Measurements from ENCODE around the gene LOXHD1. TPM values are rescaled to one million over a fixed set of nuclear protein-coding genes. Genes with fewer than 3 reads are reported as not detected.

The LOXHD1 gene
- total and polyA plus RNA-seq, 5 donors: 0.15 to 0.54 (median 0.31) TPM

DNA sequence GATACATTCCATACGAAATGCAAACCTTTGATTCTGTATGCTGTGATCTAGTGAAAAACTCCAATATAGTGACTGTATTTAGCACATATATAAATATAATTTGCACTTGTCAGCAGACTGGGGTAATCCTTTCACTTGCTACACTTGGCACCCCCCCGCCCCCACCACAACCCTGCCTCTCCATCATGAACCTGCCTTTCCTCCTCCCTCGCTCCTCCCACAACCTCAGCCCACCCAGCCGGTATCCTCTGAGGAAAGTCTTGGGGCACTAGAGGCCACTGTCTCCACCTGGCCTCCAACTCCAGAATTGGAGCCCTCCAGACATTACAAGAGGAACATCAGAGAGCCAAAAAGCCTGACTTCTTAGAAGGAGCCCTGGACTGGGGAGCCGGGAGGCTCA lies 196.3 kb downstream of the LOXHD1 start:
- Histone ChIP-seq H3K27me3 (ENCODE audit: control insufficient read depth, insufficient read depth) (no peaks in the 10 kb centered on the region), H3K9me3 (ENCODE audit: control insufficient read depth, low read length) (no peaks in the 10 kb centered on the region), H3K4me3 (ENCODE audit: low read length) (no peak overlapping the region), H3K27ac (ENCODE audit: low read length) (no peak overlapping the region), H3K4me1 (ENCODE audit: control insufficient read depth, insufficient read depth, low read length) (no peaks in the 10 kb centered on the region)
- ATAC-seq: no peak
- DNase-seq: no peak
- 91% methylated on average over 5 of the region's 5 CpGs for WGBS
- intact Hi-C loops (cut with DNase I): no loop called here

DNA sequence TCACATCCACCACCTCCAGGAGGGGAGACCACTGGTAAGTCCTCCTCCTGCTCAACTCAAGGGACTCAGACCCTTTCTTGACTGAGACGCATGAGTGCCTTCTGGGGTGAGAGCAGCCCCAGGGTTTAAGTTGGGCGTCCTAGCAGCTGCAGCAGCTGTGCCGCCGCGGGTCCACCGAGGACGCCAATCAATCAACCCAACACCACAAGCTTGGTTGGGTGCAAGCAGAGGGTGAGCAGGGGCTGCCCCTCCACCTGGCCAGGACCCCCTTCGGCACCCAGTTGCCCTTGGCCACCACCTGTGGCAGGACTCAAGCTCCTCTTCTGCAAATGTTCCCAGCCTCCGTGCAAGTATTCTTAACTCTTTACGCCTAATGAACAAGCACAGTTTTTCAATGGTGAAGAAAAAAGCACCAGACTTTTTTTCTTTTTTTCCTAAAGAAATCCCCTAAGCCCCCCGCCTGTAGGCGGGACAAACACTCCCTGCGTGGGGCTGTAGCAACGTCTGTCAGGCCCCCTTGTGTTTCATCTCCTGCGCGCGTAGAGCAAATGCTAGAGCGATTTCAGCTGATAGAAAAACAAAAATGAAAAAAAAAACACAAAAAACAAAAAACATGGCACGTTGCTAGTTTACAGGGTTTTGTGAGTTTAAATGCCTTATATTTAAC lies 197.1 kb downstream of the LOXHD1 start:
- intact Hi-C loops (cut with DNase I): no loop called here
- no peaks in the 10 kb centered on the region for H3K4me1 ChIP-seq (ENCODE audit: control insufficient read depth, insufficient read depth, low read length)

DNA sequence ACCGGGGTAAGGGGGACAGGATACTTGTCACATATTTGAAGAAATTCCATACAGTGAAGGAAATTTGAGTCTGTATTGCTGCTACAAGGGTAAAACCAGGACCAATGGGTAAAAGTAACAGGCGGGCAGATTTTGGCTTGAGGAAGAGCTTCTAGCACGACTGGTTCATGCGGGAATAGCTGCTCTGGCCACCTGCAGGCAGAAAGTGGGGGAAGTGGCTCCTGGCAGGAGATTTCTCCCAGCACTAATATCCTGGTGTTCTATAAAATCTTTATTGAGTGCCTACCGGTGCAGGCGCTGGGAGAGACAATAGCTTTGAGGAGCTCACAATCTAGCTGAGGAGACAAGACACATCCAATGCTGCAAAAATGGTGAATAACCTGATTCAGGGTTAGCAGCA lies 198.5 kb downstream of the LOXHD1 start:
- 80% methylated on average over 6 of the region's 6 CpGs for WGBS
- no peak for ATAC-seq
- intact Hi-C loops (cut with DNase I): no loop called here

More for the DNA sequence above, 197.1 kb downstream of the LOXHD1 start:
- Histone ChIP-seq H3K27ac (ENCODE audit: low read length) (no peak overlapping the region), H3K4me3 (ENCODE audit: low read length) (no peak overlapping the region), H3K9me3 (ENCODE audit: control insufficient read depth, low read length) (no peaks in the 10 kb centered on the region), H3K27me3 (ENCODE audit: control insufficient read depth, insufficient read depth) (no peaks in the 10 kb centered on the region)
- ATAC-seq (no peak), DNase-seq (no peak)
- WGBS: 88% methylated on average over 19 of the region's 19 CpGs

DNA sequence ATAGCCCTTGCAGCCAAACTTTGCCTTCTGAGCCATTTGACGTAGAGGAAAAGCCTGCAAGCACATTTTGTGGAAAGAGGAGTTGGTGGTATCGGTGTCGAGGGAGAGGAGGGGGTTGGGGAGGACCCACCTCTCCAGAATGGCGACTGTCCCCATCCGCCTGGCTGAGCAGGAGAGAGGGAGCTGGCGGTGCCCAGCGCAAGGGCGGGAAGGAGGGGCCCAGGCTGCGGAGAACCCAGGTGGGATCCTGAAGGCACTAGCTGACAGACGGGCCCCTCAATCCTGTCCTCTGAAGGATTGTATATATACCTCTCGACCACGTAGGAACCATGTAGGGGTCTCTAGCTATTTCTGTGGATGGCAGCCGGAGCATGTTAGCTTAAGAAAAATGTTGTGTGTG lies 200.3 kb downstream of the LOXHD1 start:
- Histone ChIP-seq H3K27ac (ENCODE audit: low read length) (no peak overlapping the region), H3K4me1 (ENCODE audit: control insufficient read depth, insufficient read depth, low read length) (no peaks in the 10 kb centered on the region), H3K4me3 (ENCODE audit: low read length) (no peak overlapping the region), H3K9me3 (ENCODE audit: control insufficient read depth, low read length) (no peaks in the 10 kb centered on the region), H3K27me3 (ENCODE audit: control insufficient read depth, insufficient read depth) (no peaks in the 10 kb centered on the region)
- intact Hi-C loops (cut with DNase I): no loop called here
- 96% methylated on average over 13 of the region's 13 CpGs for WGBS
- ATAC-seq (no peak), DNase-seq (no peak)

More for the DNA sequence above, 198.5 kb downstream of the LOXHD1 start:
- no peaks in the 10 kb centered on the region for H3K9me3 ChIP-seq (ENCODE audit: control insufficient read depth, low read length)
- H3K4me1 ChIP-seq (ENCODE audit: control insufficient read depth, insufficient read depth, low read length): no peaks in the 10 kb centered on the region
- DNase-seq: no peak
- H3K4me3 ChIP-seq (ENCODE audit: low read length): no peak overlapping the region
- no peaks in the 10 kb centered on the region for H3K27me3 ChIP-seq (ENCODE audit: control insufficient read depth, insufficient read depth)
- no peak overlapping the region for H3K27ac ChIP-seq (ENCODE audit: low read length)

DNA sequence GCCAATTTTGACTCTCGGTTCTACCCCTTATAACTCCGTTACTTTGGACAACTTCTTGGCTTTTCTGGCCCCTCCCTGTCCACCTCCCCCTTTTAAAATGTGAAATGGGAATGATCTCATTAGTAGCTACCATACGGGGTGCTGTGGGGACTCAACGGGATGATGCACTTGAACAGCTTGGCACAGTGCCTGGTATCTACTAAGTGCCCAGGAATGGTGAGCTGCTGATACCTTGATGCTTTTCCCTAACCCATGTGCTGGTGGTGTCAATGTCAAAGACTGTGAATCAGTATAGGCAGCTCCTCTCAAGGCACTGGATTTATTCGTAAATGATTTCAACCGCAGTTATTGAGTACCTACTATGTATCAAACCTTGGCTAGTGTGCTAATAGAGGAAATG lies 204.2 kb downstream of the LOXHD1 start:
- DNase-seq: no peak
- intact Hi-C loops (cut with DNase I): no loop called here
- no peak for ATAC-seq

DNA sequence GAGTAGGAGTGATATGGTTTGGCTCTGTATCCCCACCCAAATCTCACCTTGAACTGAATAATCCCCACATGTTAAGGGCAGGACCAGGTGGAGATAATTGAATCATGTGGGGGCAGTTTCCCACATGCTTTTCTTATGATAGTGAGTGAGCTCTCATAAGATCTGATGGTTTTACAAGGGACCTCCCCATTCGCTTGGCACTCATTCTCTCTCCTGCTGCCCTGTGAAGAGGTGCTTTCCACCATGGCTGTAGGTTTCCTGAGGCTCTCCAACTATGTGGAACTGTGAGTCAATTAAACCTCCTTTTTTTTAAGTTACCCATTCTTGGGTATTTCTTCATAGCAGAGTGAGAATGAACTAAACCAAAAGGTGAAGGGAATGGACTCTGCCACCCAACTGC lies 207.5 kb downstream of the LOXHD1 start:
- Histone ChIP-seq H3K27ac (ENCODE audit: low read length) (no peak overlapping the region), H3K9me3 (ENCODE audit: control insufficient read depth, low read length) (peaks cover 5% of the 10 kb centered on the region), H3K4me1 (ENCODE audit: control insufficient read depth, insufficient read depth, low read length) (no peaks in the 10 kb centered on the region), H3K4me3 (ENCODE audit: low read length) (no peak overlapping the region), H3K27me3 (ENCODE audit: control insufficient read depth, insufficient read depth) (no peaks in the 10 kb centered on the region)
- 0% methylated on average over 1 of the region's 1 CpG for WGBS
- DNase-seq (no peak), ATAC-seq (no peak)
- intact Hi-C loops (cut with DNase I): no loop called here

More for the DNA sequence above, 204.2 kb downstream of the LOXHD1 start:
- H3K27me3 ChIP-seq (ENCODE audit: control insufficient read depth, insufficient read depth): no peaks in the 10 kb centered on the region
- H3K4me1 ChIP-seq (ENCODE audit: control insufficient read depth, insufficient read depth, low read length): no peaks in the 10 kb centered on the region
- no peak overlapping the region for H3K27ac ChIP-seq (ENCODE audit: low read length)
- peaks cover 5% of the 10 kb centered on the region for H3K9me3 ChIP-seq (ENCODE audit: control insufficient read depth, low read length)
- H3K4me3 ChIP-seq (ENCODE audit: low read length): no peak overlapping the region
- 88% methylated on average over 6 of the region's 6 CpGs for WGBS

GRCh38 chr18:46449033-46449432 lies 208.0 kb downstream of the LOXHD1 start:
- Histone ChIP-seq H3K27ac (ENCODE audit: low read length) (no peak overlapping the region), H3K4me3 (ENCODE audit: low read length) (no peak overlapping the region), H3K27me3 (ENCODE audit: control insufficient read depth, insufficient read depth) (no peaks in the 10 kb centered on the region), H3K4me1 (ENCODE audit: control insufficient read depth, insufficient read depth, low read length) (no peaks in the 10 kb centered on the region), H3K9me3 (ENCODE audit: control insufficient read depth, low read length) (peaks cover 5% of the 10 kb centered on the region)
- 98% methylated on average over 2 of the region's 2 CpGs for WGBS
- DNase-seq (no peak), ATAC-seq (no peak)
- intact Hi-C loops (cut with DNase I): no loop called here

DNA sequence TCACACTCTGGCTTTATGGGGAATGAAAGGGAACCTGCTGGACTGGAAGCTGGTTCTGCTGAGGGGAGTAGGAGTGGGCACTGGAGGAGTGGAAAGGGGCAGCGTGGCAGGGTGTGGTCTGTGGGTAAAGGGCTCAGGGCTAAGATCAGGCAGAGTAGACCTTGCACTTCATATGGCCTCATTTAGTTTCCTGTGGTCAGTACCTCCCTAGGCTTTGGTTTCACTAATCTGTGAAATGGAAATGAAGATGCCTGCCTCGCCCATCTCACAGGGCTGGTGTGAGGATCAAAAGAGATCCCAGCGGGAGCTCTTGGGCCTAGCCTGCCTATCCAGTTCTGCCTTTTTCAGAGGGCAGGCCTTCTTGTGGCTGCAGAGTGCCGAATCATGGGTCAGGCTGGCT lies 208.7 kb downstream of the LOXHD1 start:
- WGBS: 80% methylated on average over 4 of the region's 4 CpGs
- peaks cover 5% of the 10 kb centered on the region for H3K9me3 ChIP-seq (ENCODE audit: control insufficient read depth, low read length)
- no peak overlapping the region for H3K27ac ChIP-seq (ENCODE audit: low read length)
- DNase-seq: no peak
- no peaks in the 10 kb centered on the region for H3K27me3 ChIP-seq (ENCODE audit: control insufficient read depth, insufficient read depth)
- H3K4me3 ChIP-seq (ENCODE audit: low read length): no peak overlapping the region
- no peaks in the 10 kb centered on the region for H3K4me1 ChIP-seq (ENCODE audit: control insufficient read depth, insufficient read depth, low read length)
- no peak for ATAC-seq
- intact Hi-C loops (cut with DNase I): no loop called here

DNA sequence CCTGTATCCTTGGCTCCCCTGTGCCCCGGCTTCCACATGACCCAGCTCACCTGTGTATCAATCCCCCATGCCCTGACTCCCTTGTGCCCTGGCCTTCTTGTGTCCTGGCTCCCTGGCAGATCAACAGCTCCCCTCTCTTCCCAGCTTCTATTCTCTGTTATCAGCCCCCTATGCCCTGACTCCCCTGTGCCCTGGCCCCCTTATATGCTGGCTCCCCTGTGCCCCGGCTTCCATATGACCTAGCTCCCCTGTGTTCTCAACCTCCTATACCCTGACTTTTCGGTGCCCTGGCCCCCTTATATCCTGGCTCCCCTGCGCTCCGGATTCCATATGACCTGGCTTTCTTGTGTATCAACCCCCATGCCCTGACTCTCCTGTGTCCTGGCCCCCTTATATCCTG lies 209.2 kb downstream of the LOXHD1 start:
- DNase-seq (no peak), ATAC-seq (no peak)
- H3K27ac ChIP-seq (ENCODE audit: low read length): no peak overlapping the region
- WGBS: 94% methylated on average over 5 of the region's 5 CpGs
- H3K9me3 ChIP-seq (ENCODE audit: control insufficient read depth, low read length): peaks cover 5% of the 10 kb centered on the region
- intact Hi-C loops (cut with DNase I): no loop called here
- no peak overlapping the region for H3K4me3 ChIP-seq (ENCODE audit: low read length)
- no peaks in the 10 kb centered on the region for H3K27me3 ChIP-seq (ENCODE audit: control insufficient read depth, insufficient read depth)
- H3K4me1 ChIP-seq (ENCODE audit: control insufficient read depth, insufficient read depth, low read length): no peaks in the 10 kb centered on the region

DNA sequence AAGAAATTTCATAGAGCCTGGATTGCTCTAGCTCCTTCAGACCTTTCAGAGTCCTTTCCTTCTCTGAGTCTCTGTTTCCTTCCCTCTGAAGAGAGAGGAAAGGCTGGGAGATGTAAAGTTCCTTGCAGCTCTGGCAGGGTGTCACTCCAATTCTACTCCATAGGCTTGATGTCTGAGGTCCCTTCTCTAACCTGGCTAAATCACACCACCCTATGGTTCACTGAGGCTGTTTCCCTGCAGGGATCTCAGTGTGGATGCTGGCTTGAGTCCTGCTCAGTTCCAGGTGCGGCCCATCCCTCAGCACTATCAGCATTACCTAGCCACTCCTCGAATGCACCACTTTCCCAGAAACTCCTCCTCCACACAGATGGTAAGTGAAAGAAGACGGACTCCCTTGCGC lies 209.7 kb downstream of the LOXHD1 start:
- no peaks in the 10 kb centered on the region for H3K27me3 ChIP-seq (ENCODE audit: control insufficient read depth, insufficient read depth)
- ATAC-seq (peak in 1 of 2 donors; percentile 22), DNase-seq (no peak)
- H3K4me3 ChIP-seq (ENCODE audit: low read length): no peak overlapping the region
- WGBS: 94% methylated on average over 4 of the region's 4 CpGs
- intact Hi-C loops (cut with DNase I): no loop called here
- peaks cover 5% of the 10 kb centered on the region for H3K9me3 ChIP-seq (ENCODE audit: control insufficient read depth, low read length)
- H3K27ac ChIP-seq (ENCODE audit: low read length): no peak overlapping the region
- H3K4me1 ChIP-seq (ENCODE audit: control insufficient read depth, insufficient read depth, low read length): no peaks in the 10 kb centered on the region

DNA sequence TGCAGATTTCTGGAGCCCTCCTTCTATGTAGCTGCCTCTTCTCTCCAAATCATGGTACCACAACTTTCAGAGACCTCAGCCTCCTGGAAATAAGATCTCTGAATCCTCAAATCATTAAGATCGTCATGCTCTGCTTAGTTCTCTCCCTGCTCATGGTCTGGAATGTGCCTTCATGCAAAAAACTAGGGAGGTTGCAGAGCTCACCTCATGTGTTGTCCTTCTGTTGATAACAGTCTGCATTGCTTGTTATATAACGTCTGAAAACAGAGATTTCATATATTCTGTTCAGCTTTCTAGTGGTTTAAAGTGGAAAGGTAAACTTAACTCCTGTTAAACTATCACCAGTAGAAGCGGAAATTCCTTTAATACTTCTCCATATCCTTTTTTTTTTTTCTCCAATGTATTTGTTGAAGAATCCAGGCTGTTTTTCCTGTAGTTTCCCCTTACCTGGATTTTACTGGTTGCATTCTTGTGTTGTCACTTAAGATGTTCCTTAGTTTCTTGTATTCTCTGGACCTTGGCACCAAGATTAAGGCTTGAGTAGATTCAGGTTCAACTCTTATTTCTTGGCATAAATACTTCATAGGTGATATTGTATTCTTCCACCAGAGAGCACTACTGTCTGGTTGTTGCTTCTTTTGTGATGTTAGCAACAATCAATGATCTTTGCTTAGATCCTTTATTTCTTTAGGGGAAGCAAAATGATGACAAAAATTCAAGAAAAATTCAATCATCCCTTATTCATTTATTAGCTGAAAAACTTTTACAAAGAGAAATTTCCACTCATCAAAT lies 211.3 kb downstream of the LOXHD1 start:
- Histone ChIP-seq H3K9me3 (ENCODE audit: control insufficient read depth, low read length) (peaks cover 5% of the 10 kb centered on the region), H3K27ac (ENCODE audit: low read length) (no peak overlapping the region), H3K4me3 (ENCODE audit: low read length) (no peak overlapping the region), H3K4me1 (ENCODE audit: control insufficient read depth, insufficient read depth, low read length) (no peaks in the 10 kb centered on the region), H3K27me3 (ENCODE audit: control insufficient read depth, insufficient read depth) (no peaks in the 10 kb centered on the region)
- 84% methylated on average over 3 of the region's 3 CpGs for WGBS
- intact Hi-C loops (cut with DNase I): no loop called here
- DNase-seq (no peak), ATAC-seq (no peak)
